ENCODE data around the gene BCKDHB. TPM values are rescaled to one million over a fixed set of nuclear protein-coding genes. Genes with fewer than 3 reads are reported as not detected.

The BCKDHB gene
- total RNA-seq, 1 experiment from 2014 or later: 24.3 TPM

DNA sequence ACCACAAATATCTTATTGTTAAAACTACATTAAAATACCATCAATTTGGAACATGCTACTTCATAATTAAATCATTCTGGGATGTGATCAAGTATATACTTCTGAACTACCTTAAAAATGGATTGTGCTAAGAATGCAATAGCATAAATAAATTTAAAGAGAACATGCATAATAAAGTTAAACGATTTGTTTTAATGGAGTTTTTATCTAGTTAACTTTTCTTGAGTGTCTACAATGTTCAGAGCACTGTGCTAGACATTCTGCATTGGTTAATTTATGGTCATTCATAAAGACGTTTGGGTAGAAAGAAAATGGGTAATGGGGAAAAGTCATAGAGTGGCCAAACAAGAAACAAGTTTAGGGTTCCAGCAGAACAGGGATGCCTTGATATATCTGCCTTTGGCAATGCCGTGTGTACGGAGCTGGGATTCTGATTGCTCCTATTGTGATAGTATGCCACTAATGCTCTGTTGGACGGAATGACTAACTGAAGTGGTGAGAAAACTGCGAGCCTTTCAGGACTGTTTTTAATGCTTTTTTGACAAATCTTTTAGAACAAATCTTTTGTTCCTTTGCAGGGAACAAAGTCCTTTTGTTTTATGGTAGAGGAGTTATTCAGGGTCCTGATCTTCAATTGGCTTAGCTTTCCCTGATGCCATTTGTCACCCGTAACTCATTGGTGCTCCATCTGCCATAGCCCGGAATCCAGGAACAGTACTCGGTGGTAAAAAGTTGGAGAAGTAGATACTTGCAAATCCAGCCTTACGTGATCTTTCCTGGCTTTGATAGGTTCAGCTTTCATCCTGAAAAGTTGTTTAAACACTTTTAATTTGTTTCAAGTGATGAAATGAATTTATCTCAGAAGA lies 162.6 kb downstream of the BCKDHB start (continued):
- TF ChIP-seq, protein P1, sequence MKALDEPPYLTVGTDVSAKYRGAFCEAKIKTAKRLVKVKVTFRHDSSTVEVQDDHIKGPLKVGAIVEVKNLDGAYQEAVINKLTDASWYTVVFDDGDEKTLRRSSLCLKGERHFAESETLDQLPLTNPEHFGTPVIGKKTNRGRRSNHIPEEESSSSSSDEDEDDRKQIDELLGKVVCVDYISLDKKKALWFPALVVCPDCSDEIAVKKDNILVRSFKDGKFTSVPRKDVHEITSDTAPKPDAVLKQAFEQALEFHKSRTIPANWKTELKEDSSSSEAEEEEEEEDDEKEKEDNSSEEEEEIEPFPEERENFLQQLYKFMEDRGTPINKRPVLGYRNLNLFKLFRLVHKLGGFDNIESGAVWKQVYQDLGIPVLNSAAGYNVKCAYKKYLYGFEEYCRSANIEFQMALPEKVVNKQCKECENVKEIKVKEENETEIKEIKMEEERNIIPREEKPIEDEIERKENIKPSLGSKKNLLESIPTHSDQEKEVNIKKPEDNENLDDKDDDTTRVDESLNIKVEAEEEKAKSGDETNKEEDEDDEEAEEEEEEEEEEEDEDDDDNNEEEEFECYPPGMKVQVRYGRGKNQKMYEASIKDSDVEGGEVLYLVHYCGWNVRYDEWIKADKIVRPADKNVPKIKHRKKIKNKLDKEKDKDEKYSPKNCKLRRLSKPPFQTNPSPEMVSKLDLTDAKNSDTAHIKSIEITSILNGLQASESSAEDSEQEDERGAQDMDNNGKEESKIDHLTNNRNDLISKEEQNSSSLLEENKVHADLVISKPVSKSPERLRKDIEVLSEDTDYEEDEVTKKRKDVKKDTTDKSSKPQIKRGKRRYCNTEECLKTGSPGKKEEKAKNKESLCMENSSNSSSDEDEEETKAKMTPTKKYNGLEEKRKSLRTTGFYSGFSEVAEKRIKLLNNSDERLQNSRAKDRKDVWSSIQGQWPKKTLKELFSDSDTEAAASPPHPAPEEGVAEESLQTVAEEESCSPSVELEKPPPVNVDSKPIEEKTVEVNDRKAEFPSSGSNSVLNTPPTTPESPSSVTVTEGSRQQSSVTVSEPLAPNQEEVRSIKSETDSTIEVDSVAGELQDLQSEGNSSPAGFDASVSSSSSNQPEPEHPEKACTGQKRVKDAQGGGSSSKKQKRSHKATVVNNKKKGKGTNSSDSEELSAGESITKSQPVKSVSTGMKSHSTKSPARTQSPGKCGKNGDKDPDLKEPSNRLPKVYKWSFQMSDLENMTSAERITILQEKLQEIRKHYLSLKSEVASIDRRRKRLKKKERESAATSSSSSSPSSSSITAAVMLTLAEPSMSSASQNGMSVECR (CRISPR knock-in tag; IDR thresholded peaks at IDR 0.05; ENCODE audit: borderline replicate concordance): no peak
- no peak for TF ChIP-seq ZNF416 (CRISPR knock-in tag; IDR thresholded peaks at IDR 0.05)
- TF ChIP-seq IRF1 (CRISPR knock-in tag; IDR thresholded peaks at IDR 0.05): no peak
- TF ChIP-seq FOXP4 (CRISPR knock-in tag; IDR thresholded peaks at IDR 0.05): no peak
- TF ChIP-seq HMGA2 (CRISPR knock-in tag; IDR thresholded peaks at IDR 0.05): no peak
- no peak for TF ChIP-seq NR3C1 (CRISPR knock-in tag; conservative IDR thresholded peaks at IDR 0.05; ENCODE audit: low read depth)
- no peak for TF ChIP-seq CREM (CRISPR knock-in tag; IDR thresholded peaks at IDR 0.05)

DNA sequence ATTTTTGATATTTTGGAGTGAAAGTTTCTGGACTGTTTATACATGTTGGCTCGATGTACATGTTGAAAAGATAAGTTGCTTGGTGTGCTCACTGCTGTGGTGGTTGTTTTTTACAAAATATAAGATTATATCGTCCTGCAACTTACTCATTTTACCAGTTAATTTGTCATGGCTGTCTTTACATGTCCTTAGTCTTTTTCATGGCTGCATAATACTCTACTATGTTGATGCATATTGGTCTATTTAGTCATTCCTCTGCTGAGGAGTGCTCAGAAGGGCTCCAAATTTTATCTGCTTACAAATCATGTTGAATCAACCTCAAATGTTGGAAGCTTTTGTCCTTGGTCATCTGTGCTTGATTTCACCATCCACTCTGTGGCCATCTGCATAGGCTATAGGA lies 164.6 kb downstream of the BCKDHB start:
- Mint-ChIP-seq H3K4me1 (no peaks in the 10 kb centered on the region), H3K9me3 (peaks cover 11% of the 10 kb centered on the region), H3K4me3 (no peak overlapping the region), H3K27me3 (ENCODE audit: low read depth) (no peaks in the 10 kb centered on the region; the same call in 1 of the 2 replicates), H3K27ac (no peak overlapping the region), H3K36me3 (0 out of 2 replicates have a peak, but pooled peaks cover 6% of the 10 kb centered on the region)
- DNase-seq (ENCODE audit: low spot score) (no peak), ATAC-seq (no peak)
- ChIA-PET CTCF (no interaction called here), POLR2A (no interaction called here)
- TF ChIP-seq E2F1 (CRISPR knock-in tag; IDR thresholded peaks at IDR 0.05): no peak
- no peak for TF ChIP-seq NFATC4 (CRISPR knock-in tag; IDR thresholded peaks at IDR 0.05)
- TF ChIP-seq FOXP1 (CRISPR knock-in tag; IDR thresholded peaks at IDR 0.05; ENCODE audit: borderline replicate concordance): no peak
- no peak for TF ChIP-seq AR (CRISPR knock-in tag; IDR thresholded peaks at IDR 0.05)
- TF ChIP-seq MLX (CRISPR knock-in tag; IDR thresholded peaks at IDR 0.05): no peak
- TF ChIP-seq JUN (CRISPR knock-in tag; IDR thresholded peaks at IDR 0.05): no peak
- TF ChIP-seq JAZF1 (CRISPR knock-in tag; IDR thresholded peaks at IDR 0.05): no peak
- no peak for TF ChIP-seq ZNF425 (CRISPR knock-in tag; conservative IDR thresholded peaks at IDR 0.05)
- TF ChIP-seq, protein P2, sequence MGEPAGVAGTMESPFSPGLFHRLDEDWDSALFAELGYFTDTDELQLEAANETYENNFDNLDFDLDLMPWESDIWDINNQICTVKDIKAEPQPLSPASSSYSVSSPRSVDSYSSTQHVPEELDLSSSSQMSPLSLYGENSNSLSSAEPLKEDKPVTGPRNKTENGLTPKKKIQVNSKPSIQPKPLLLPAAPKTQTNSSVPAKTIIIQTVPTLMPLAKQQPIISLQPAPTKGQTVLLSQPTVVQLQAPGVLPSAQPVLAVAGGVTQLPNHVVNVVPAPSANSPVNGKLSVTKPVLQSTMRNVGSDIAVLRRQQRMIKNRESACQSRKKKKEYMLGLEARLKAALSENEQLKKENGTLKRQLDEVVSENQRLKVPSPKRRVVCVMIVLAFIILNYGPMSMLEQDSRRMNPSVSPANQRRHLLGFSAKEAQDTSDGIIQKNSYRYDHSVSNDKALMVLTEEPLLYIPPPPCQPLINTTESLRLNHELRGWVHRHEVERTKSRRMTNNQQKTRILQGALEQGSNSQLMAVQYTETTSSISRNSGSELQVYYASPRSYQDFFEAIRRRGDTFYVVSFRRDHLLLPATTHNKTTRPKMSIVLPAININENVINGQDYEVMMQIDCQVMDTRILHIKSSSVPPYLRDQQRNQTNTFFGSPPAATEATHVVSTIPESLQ (CRISPR knock-in tag; IDR thresholded peaks at IDR 0.05): no peak

Data from WTC11 (cell line).